Embryonic facial prominence (tissue), 1 donor: ENCODE data around the gene SH2B2.
"Not testable (repeated sequence)": the region's sequence is repeated elsewhere in the genome, so short reads cannot be mapped to it uniquely, and the experiment has no call there.

Experiments used
- DNase-seq: peaks from one replicate; pipeline ENCODE4 v3.0.0-alpha.2; 2016; ENCODE audit errors: extremely low spot score

SH2B2 gene

GRCh38 chr7:102305414-102306268 is 19.0 kb downstream of the SH2B2 start:
- no peak for DNase-seq

DNA sequence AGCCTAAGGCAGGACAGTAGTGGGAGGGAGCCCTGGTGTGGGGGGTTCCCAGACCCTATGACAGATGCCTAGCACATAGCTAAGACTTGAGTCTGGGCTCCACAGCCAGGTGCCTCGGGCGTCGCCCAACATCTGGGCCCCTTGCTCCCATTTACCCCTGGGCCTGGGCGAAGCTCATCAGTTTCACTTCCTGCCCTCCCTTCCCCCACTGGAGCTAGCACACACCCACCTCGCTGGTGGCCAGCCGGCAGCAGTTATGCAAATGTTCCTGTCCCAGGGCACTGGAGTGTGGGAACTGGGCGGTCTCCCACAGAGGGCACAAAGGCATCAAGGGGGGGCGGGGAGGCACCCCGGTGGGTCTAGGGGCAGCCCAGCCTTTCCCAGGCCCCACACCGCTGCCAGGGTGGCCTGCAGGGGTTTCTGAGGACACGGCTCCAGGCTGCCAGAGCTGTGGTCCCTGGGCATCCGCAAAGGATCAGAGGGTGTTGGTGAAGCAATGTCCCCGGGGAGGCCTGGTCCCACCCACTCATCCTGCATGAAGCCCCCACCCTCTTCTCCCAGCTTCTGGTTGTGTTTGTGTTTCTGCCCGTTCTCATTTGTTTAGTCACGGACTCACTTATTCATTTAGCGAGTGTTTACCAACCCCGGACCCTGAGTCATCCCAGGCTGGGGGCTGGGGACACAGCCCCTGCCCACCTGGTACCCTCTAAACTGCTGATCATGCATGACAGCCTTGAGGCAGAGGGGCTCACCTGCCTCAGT is 20.4 kb downstream of the SH2B2 start:
- no peak for DNase-seq

GRCh38 chr7:102310414-102310815 is 23.7 kb downstream of the SH2B2 start:
- no peak for DNase-seq

DNA sequence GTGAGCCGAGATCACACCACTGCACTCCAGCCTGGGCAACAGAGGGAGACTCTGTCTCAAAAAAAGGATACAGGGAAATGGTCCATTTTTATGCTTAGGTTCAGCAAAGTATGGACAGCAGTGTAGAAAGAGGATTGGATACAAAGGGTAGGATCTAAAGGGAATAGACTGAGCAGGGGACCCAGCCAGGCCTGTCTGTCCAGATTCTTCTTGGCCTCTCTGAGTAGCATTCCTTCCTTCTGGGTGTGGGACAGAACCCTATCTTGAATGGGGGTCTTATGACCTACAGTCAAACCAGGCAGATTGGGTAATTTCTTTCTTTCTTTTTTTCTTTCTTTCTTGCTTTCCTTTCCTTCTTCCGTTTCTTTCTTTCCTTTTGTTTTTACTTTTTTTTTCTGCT is 25.6 kb downstream of the SH2B2 start:
- no peak for DNase-seq

- no peak for DNase-seq
Observed at GRCh38 chr7:102313997-102314780, 27.5 kb downstream of the SH2B2 start.

DNA sequence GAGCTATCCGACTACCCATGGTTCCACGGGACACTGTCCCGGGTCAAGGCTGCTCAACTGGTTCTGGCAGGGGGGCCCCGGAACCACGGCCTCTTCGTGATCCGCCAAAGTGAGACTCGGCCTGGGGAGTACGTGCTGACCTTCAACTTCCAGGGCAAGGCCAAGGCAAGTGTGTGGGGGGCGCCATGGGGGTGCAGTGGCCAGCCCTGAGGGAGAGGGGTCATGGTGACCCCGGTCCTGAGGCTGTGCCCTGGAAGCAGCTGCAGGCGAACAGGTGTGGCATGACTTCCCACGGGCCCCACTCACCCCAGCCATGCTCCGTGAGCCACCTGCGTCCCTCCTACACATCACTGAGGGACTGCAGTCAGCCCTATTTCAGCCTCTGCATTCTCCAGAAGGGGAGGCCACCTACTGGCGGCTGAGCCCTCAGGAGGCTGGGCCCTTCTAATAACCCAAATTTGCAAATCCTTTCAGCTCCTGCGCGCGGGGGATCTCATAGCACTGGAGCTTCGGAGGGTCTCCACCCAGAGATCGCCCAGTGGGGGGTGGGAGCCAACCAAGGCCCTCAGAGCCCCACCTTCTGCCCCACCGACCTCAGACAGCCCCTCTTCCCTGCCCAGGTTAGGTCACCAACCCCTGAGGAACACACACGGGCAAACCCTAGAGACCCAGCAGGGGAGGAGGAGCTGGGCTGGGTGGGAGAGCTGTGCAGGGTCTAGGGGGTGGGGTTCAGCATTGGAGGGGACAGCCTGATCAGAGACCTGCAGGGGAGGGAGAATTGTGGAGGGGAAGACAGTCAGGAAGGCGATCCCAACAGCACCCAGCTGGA is 30.8 kb downstream of the SH2B2 start:
- no peak for DNase-seq

DNA sequence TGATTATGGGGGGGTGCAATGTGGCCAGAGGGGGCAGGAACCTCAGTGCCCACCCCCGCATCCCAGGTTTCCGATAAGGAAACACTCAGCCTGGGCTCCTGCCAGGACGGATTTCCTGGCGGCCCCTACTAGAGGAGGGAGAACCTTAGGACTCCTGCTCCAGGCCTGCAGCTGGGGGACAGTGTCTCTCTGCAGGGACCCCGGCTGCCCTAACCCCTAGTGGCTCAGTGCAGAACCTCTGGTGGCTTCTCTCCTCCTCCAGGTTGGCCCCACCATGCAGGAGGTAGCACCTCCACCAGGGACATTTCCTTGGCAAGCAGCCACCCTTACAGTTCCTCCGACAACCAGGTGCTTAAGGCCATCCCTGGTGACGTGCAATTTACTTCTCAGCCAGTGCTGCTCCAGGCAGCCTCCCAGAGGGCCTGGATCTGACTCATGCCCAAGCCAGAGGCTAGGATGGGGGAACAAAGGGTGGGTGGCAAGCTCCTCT is 31.9 kb downstream of the SH2B2 start:
- DNase-seq = no peak

DNA sequence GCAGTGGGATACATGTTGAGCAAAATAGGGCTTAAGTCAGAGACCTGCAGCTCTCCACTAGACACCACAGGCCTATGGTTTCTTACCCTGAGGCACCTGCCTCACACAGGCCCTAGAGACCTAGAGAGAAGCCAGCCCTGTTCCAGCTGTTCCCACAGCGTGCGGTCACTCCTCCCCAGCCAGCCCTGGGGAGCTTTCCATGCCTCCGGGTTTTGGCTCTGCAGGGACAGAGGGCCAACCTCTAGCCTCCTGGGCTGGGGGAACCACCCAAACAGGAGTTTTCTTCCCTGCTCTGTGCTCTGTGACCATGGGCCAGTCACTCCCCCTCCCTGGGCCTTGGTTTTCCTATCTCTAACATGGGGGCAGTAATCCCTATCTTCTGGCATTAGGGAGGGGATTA is 33.0 kb downstream of the SH2B2 start:
- no peak for DNase-seq

GRCh38 chr7:102320181-102320580 is 33.5 kb downstream of the SH2B2 start:
- no peak for DNase-seq

DNA sequence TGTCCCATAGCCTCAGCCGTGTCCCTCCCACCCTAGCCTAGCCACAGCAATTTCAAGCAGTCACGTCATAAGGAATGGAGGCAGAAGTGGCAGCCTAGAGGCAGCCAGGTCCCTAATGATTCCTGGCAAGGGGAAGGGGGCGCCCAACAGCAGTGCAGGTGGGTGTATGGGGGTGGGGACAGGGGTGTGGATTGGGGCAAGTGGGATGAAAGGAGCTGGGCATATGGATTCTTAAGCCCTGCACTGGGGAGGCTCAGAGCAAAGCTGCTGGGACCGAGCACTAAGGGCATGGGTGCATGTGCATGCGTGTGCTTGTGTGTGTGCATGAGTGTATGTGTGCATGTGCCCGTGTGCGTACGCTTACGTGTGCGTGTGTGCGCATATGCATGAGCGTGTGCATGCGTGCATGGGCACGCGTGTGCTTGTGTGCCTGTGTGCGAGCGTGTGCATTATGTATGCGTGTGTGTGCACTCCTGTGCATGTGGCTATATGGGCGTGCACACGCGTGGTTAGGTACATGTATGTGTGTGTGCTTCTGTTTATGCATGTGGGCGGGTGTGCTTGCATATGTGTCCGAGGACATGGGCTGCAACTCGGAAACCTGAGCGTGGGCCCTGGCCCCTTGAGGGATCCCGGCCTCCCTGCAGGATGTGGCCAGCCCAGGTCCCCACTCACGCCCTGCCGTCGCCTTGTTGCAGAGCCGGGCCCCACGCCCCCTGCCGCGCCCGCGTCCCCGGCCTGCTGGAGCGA is 34.1 kb downstream of the SH2B2 start:
- no peak for DNase-seq

DNA sequence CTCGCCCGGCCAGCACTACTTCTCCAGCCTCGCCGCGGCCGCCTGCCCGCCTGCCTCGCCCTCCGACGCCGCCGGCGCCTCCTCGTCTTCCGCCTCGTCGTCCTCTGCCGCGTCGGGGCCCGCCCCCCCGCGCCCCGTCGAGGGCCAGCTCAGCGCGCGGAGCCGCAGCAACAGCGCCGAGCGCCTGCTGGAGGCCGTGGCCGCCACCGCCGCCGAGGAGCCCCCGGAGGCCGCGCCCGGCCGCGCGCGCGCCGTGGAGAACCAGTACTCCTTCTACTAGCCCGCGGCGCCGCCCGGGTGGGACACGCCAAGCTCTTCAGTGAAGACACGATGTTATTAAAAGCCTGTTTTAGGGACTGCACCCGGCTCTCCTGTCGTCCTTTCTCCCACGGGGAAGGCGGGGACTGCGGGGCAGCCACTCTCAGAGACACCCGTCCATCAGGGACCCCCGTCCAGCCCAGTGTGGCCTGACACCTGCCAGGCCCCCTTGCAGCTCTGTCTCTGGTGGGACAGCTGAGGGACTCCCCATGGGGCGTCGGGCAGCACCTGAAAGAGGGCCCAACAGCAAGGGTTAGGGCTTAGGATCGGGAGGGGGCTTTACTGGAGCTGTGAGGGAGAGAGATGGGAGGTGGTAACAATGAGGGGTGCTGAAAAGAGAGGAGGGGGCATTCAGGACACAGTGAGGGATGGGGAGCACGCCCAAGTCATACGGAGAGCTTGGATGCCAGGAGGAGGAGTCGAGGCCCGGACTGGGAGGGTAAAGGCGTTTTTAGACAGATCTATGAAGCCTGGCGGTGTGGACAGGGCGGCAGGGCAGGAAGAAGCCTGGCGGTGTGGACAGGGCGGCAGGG is 34.9 kb downstream of the SH2B2 start:
- DNase-seq = no peak

DNA sequence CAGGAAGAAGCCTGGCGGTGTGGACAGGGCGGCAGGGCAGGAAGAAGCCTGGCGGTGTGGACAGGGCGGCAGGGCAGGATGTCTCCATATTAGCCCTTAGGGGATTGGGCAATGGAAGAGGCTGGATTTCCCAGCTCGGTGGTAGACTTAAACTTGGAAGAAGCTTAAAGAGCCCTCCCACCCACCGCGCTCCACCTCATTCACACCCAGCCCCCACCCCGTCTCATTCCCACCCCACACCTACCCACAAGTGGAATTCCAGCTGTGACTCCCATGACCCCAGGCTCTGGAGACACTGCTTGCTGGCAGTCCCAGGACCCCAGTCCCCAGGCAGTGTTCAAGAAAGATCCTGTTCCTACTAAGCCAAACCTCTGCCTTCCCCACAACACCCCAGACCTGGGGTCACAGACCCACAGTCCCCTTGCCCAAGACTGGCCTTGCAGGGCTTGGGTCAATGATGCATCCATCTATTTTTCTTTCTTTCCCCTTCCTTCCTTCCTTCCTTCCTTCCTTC is 35.6 kb downstream of the SH2B2 start:
- no peak for DNase-seq

DNA sequence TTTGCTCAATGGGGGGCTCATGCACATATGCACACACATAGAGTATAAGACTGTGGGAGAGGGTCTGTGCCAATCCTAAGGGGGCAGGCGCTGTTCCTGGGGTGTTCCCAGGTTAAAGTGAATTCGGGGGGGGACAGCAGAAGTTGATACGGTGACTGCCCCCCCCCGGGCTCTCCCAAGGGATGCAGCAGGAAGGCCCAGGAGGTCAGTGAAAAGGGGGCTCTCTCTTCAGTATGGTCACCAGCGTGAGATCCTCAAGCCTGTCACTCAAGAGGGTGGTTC is 37.2 kb downstream of the SH2B2 start:
- DNase-seq = no peak

- not testable (repeated sequence) for DNase-seq
Observed at GRCh38 chr7:102325106-102325505, 38.4 kb downstream of the SH2B2 start.

DNA sequence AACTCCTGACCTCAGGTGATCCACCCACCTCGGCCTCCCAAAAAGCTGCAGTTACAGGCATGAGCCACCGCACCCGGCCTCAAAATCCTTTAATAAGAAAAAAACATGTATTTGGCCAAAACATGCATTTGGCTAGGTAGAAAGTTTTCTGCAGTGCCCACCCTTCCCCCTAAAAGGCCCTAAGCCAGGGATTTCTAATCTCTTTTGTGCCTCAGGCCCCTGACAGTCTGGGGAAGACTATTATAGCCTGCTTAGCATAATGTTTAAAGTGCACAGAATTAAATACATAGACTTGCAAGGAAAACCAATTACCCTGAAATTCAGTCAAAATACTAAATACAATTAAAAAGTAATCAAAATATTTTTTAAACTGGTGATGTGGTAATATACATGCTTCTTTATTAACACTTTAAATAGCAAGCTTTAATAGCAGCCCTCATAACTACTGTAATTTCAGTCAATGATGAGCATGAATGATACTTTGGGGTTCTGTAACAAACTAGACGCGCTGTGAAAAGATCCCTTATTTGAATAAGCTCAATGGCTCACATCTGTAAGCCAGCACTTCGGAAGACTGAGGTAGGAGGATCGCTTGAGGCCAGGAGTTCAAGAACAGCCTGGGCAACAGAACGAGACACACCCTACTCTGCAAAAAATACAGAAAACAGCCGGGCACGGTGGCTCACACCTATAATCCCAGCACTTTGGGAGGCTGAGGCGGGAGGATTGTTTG is 39.7 kb downstream of the SH2B2 start:
- no peak for DNase-seq

DNA sequence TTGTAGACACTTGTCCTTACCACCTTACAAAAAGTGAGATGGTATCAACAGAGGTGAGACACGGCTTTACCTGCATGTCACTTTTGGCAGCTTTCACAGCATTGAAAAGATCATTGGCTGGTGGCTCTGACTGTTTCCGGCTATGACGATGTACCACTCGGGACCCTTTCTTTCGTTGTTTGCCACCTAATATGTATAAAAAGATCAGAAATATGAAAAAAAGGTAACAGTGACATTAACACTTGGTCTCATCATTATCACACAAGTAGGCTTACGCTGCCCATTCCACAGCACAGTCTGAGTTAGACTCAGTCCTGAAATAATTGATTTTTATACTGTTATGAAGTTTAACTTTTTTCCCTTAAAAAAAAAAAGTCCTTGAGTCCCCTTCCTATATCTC is 40.5 kb downstream of the SH2B2 start:
- not testable (repeated sequence) for DNase-seq

- DNase-seq = not testable (repeated sequence)
Observed at GRCh38 chr7:102328863-102329262, 42.2 kb downstream of the SH2B2 start.

DNA sequence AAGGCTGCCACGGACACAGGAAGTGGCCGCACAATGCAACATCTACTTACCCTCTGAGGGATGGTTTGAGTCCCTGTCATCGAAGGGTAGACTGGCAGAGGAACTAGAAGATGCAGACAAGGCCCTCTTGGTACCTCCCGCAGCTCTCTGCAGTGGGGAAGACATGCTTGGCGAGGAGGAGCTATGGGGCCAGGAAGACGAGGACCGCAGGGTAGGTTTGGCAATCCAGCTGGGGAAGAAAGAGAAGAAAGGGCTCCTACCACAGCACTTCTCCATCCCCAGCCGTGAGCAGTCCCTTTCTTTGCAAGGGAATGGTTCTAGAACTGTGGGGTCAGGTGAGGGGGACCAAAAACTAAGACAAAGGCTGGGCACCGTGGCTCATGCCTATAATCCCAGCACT is 42.7 kb downstream of the SH2B2 start:
- not testable (repeated sequence) for DNase-seq
